A549 treated with DMSO at 1 μM for 4 hours (cell line): Measurements from ENCODE around the gene CLDN25. TPM values are rescaled to one million over a fixed set of nuclear protein-coding genes. Genes with fewer than 3 reads are reported as not detected.

Source experiments
- total RNA-seq: library from RNA; stranded (reverse); fragments of 200-300 nt; extraction: Qiagen RNA extraction; gene quantifications from 5 replicates; pipeline ENCODE4 v1.2.3, GENCODE V29; 2022; ENCODE audit warnings: low read depth

The CLDN25 gene
- not detected in 5 replicates for total RNA-seq

GRCh38 chr11:113779496-113779895 lies at the start of gene CLDN25:
Gene CLDN25 (plus strand): TSS chr11:113779796. CDS start chr11:113779796, 0 bp downstream.

GRCh38 chr11:113773416-113774173 lies 6.0 kb upstream of the CLDN25 start, which contains the start of gene ZW10:
Gene ZW10 (minus strand): TSS chr11:113773692. CDS start chr11:113773666, 26 bp downstream.

Other genes starting within 250 kb of the CLDN25 start
- gene TMPRSS5, start 73.5 kb upstream of the CLDN25 start, total RNA-seq = 0.09 to 0.14 TPM (median 0.12 TPM) in 5 replicates
- 12.4 to 15.0 TPM (median 14.5 TPM) in 5 replicates for gene ZW10, start 6.1 kb upstream of the CLDN25 start, total RNA-seq
- 12.1 to 21.1 TPM (median 17.3 TPM) in 5 replicates for gene USP28, start 95.8 kb downstream of the CLDN25 start, total RNA-seq
- gene HTR3B, start 125.0 kb downstream of the CLDN25 start, total RNA-seq = not detected in 5 replicates
- not detected in 5 replicates for gene HTR3A, start 195.3 kb downstream of the CLDN25 start, total RNA-seq